ENCODE data around the gene ST6GAL1. TPM values are rescaled to one million over a fixed set of nuclear protein-coding genes. Genes with fewer than 3 reads are reported as not detected.

The ST6GAL1 gene
- total and polyA plus RNA-seq, 2 of the 8 experiments (the other 6 are each of a cell fraction or from before 2014, with no cell fraction given): 62.8 to 80.9 TPM

DNA sequence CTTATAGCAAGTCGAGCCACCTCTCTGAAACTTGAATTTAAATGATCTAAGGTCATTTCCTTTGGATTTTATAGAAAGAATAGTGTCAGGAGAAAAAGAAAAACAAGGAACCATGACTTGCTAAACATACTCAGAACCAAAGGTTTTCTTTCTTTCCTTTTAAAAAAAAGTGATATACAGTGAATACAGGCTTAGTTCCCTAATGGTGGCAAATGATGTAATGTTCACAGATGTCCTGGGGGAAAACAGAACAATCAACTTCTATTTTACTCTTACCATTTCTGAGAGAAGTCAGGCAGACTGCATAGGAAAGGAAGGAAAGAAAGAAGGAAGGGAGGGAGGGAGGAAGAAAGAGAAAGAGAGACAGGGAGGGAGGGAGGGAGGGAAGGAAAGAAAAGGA lies 56.5 kb downstream of the ST6GAL1 start:
- Histone ChIP-seq H3K4ac (replicated peaks; ENCODE audit: insufficient read length, low read depth, low read length) (no peak overlapping the region), H3K14ac (ENCODE audit: insufficient read length) (no peak overlapping the region), H3K23ac (ENCODE audit: insufficient read length) (no peak overlapping the region), H4K91ac (replicated peaks; ENCODE audit: insufficient read length, low read length) (no peak overlapping the region), H4K5ac (ENCODE audit: insufficient read length, low read depth, low read length) (no peak overlapping the region), H2BK5ac (ENCODE audit: low read depth, low read length) (no peak overlapping the region), H3K4me1 (replicated peaks in 1 of 4; ENCODE audit: control insufficient read depth in 3 of 4, insufficient read depth in 4 of 4, low read length in 3 of 4) (no peaks in the 10 kb centered on the region; a peak in 1 of 7 replicates), H3K56ac (replicated peaks; ENCODE audit: insufficient read length, low read depth, low read length) (no peak overlapping the region), H2BK15ac (ENCODE audit: low read length) (no peak overlapping the region), H3K79me1 (ENCODE audit: low read depth, low read length) (peaks cover 4% of the 10 kb centered on the region), H2BK20ac (ENCODE audit: low read length) (no peak overlapping the region), H3K9me3 (ENCODE audit: insufficient read depth in 2 of 2, low read depth in 1 of 2, low read length in 1 of 2) (no peaks in the 10 kb centered on the region), H3K9ac (replicated peaks in 1 of 4; ENCODE audit: extremely low read depth in 1 of 4, low read depth in 3 of 4, low read length in 3 of 4) (no peak overlapping the region), H3K27ac (ENCODE audit: low read depth, low read length) (no peak overlapping the region), H3K27me3 (replicated peaks in 1 of 4; ENCODE audit: control insufficient read depth in 3 of 4, extremely low read depth in 1 of 4, insufficient read depth in 3 of 4, low read length in 3 of 4) (no peaks in the 10 kb centered on the region), H4K8ac (ENCODE audit: extremely low read depth, insufficient read depth, low read length) (no peak overlapping the region), H2AK5ac (ENCODE audit: low read depth, low read length) (no peak overlapping the region), H3K79me2 (ENCODE audit: control insufficient read depth in 1 of 2, insufficient read depth in 2 of 2, low read length in 2 of 2) (peaks cover 0 to 31% of the 10 kb centered on the region in 2 experiments; a peak in 2 of 4 replicates), H3K18ac (ENCODE audit: extremely low read depth, low read length) (no peak overlapping the region), H3K23me2 (ENCODE audit: low read depth, low read length) (no peaks in the 10 kb centered on the region), H4K20me1 (replicated peaks in 1 of 2; ENCODE audit: control insufficient read depth in 1 of 2, insufficient read depth in 2 of 2, low read length in 2 of 2) (no peaks in the 10 kb centered on the region), H2AFZ (ENCODE audit: low read length) (no peak overlapping the region), H2BK12ac (ENCODE audit: low read depth, low read length) (no peak overlapping the region), H3K36me3 (ENCODE audit: control insufficient read depth in 2 of 4, insufficient read depth in 4 of 4, low read length in 3 of 4) (peaks cover 2 to 39% (median 18%) of the 10 kb centered on the region in 4 experiments; a peak in 7 of 8 replicates), H2BK120ac (replicated peaks; ENCODE audit: low read depth, low read length) (no peak overlapping the region), H3K4me2 (ENCODE audit: insufficient read depth in 1 of 2, low read depth in 2 of 2, low read length in 2 of 2) (no peak overlapping the region), H3K4me3 (ENCODE audit: extremely low read depth in 1 of 4, insufficient read depth in 2 of 4, low read depth in 3 of 4, low read length in 4 of 4) (no peak overlapping the region)
- FAIRE-seq (no peak), DNase-seq (ENCODE audit: low read depth in 1 of 2, low spot score in 2 of 2) (no peak)
- TF ChIP-seq ZNF274 (IDR thresholded peaks at IDR 0.05; ENCODE audit: borderline replicate concordance, extremely low read depth, low read length): no peak
- TF ChIP-seq KDM5A (IDR thresholded peaks at IDR 0.05; ENCODE audit: low read length): no peak
- no peak for TF ChIP-seq GTF2F1 (IDR thresholded peaks at IDR 0.05; ENCODE audit: borderline replicate concordance, low read depth, low read length)
- no peak for TF ChIP-seq KDM1A (IDR thresholded peaks at IDR 0.05; ENCODE audit: borderline replicate concordance, low read length)
- no peak for TF ChIP-seq SP4 (IDR thresholded peaks at IDR 0.05; ENCODE audit: low read length)
- TF ChIP-seq YY1 (IDR thresholded peaks at IDR 0.05; ENCODE audit: low read depth, low read length): no peak
- TF ChIP-seq SIRT6 (IDR thresholded peaks at IDR 0.05; ENCODE audit: low read length): no peak
- TF ChIP-seq SP1 (IDR thresholded peaks at IDR 0.05; ENCODE audit: low read depth, low read length): no peak
- TF ChIP-seq, protein P1, sequence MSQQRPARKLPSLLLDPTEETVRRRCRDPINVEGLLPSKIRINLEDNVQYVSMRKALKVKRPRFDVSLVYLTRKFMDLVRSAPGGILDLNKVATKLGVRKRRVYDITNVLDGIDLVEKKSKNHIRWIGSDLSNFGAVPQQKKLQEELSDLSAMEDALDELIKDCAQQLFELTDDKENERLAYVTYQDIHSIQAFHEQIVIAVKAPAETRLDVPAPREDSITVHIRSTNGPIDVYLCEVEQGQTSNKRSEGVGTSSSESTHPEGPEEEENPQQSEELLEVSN (IDR thresholded peaks at IDR 0.05): no peak
- TF ChIP-seq BACH1 (IDR thresholded peaks at IDR 0.05; ENCODE audit: low read length): no peak
- no peak for TF ChIP-seq RXRA (IDR thresholded peaks at IDR 0.05; ENCODE audit: insufficient read depth, low read depth, low read length)
- TF ChIP-seq HDAC2 (IDR thresholded peaks at IDR 0.05; ENCODE audit: borderline replicate concordance in 1 of 2, low read depth in 2 of 2, low read length in 2 of 2): no peak
- TF ChIP-seq NRF1 (IDR thresholded peaks at IDR 0.05; ENCODE audit: low read depth, low read length): no peak
- no peak for TF ChIP-seq BCL11A (IDR thresholded peaks at IDR 0.05; ENCODE audit: low read depth in 2 of 2, low read length in 2 of 2)
- no peak for TF ChIP-seq ASH2L (IDR thresholded peaks at IDR 0.05; ENCODE audit: low read length)
- no peak for TF ChIP-seq BRCA1 (IDR thresholded peaks at IDR 0.05; ENCODE audit: low read depth, low read length)
- ChIA-PET CTCF (ENCODE audit: partially characterized antibody) (no interaction called here), POLR2A (ENCODE audit: partially characterized antibody) (no interaction called here)
- 88% methylated on average over 1 of the region's 1 CpG; no CpG with 5 or more reads in 1 of the 2 experiments for WGBS, 2 experiments (ENCODE audit: extremely low coverage in 1 of 2, insufficient coverage in 1 of 2, insufficient read length in 1 of 2, insufficient replicate concordance in 2 of 2, low coverage in 1 of 2, low lambda C conversion rate in 2 of 2, missing lambda C conversion rate in 1 of 2)

Measured in H1 (cell line).